Subcutaneous abdominal adipose tissue (tissue), 5 donors: ENCODE measurements around the gene RNF186.
"Not testable (repeated sequence)": the region's sequence is repeated elsewhere in the genome, so short reads cannot be mapped to it uniquely, and the experiment has no call there.

Experiments used
- H3K27ac ChIP-seq: one replicate; pipeline ENCODE4 v1.7.0; 2013; ENCODE audit warnings: low read depth, mild to moderate bottlenecking, inconsistent platforms, low read length, moderate library complexity
- H3K27me3 ChIP-seq, 5 donors: one replicate each; pipeline ENCODE4 v1.7.0; 2013; ENCODE audit warnings: low read length in 5 of 5, inconsistent platforms in 1 of 5; ENCODE audit not compliant: control insufficient read depth in 5 of 5, insufficient read depth in 4 of 5
- H3K36me3 ChIP-seq, 5 donors: one replicate each; pipeline ENCODE4 v1.7.0; 2013; ENCODE audit warnings: low read length in 5 of 5; ENCODE audit not compliant: control insufficient read depth in 5 of 5, insufficient read depth in 5 of 5
- H3K4me1 ChIP-seq, 5 donors: one replicate each; pipeline ENCODE4 v1.7.0; 2013; ENCODE audit warnings: low read length in 5 of 5, mild to moderate bottlenecking in 3 of 5, moderate library complexity in 1 of 5; ENCODE audit not compliant: control insufficient read depth in 5 of 5, insufficient read depth in 5 of 5
- H3K4me3 ChIP-seq, 5 donors: one replicate each; pipeline ENCODE4 v1.7.0; 2013; ENCODE audit warnings: low read length in 5 of 5, low read depth in 1 of 5
- H3K9ac ChIP-seq, 5 donors: one replicate each; pipeline ENCODE4 v1.7.0; 2013; ENCODE audit warnings: low read length in 5 of 5, mild to moderate bottlenecking in 4 of 5, moderate library complexity in 3 of 5
- H3K9me3 ChIP-seq, 5 donors: one replicate each; pipeline ENCODE4 v1.7.0; 2013; ENCODE audit warnings: low read length in 5 of 5; ENCODE audit not compliant: control insufficient read depth in 5 of 5
- donor health status: healthy.
- donor health status: healthy.
- donor health status: healthy.
- donor health status: healthy.
- donor health status: healthy.

The RNF186 gene

GRCh38 chr1:19850214-19850613, 35.1 kb upstream of the RNF186 start:
- Histone ChIP-seq H3K4me1 (peaks cover 0 to 7% (median 4%) of the 10 kb centered on the region in 5 donors), H3K4me3 (no peak overlapping the region), H3K27me3 (no peaks in the 10 kb centered on the region), H3K9me3 (no peaks in the 10 kb centered on the region), H3K36me3 (no peaks in the 10 kb centered on the region), H3K9ac (no peak overlapping the region), H3K27ac (no peak overlapping the region)

GRCh38 chr1:19849307-19849706, 34.2 kb upstream of the RNF186 start:
- H3K27ac ChIP-seq, H3K4me3 ChIP-seq, H3K9ac ChIP-seq, H3K9me3 ChIP-seq, H3K27me3 ChIP-seq, H3K36me3 ChIP-seq: not testable (repeated sequence)
- peaks cover 0 to 13% (median 9%) of the 10 kb centered on the region in 5 donors for H3K4me1 ChIP-seq

GRCh38 chr1:19847334-19847733, 32.3 kb upstream of the RNF186 start:
- H3K27ac ChIP-seq, H3K9ac ChIP-seq, H3K36me3 ChIP-seq, H3K27me3 ChIP-seq, H3K9me3 ChIP-seq: not testable (repeated sequence)
- peak overlapping the region in 2 of 5 donors; percentile 6 to 50 for H3K4me3 ChIP-seq
- H3K4me1 ChIP-seq: peaks cover 0 to 13% (median 9%) of the 10 kb centered on the region in 5 donors

GRCh38 chr1:19846338-19846737, 31.3 kb upstream of the RNF186 start:
- H3K27me3 ChIP-seq: no peaks in the 10 kb centered on the region
- no peak overlapping the region for H3K27ac ChIP-seq
- H3K36me3 ChIP-seq: no peaks in the 10 kb centered on the region
- no peak overlapping the region for H3K4me3 ChIP-seq
- H3K9ac ChIP-seq: no peak overlapping the region
- peaks cover 0 to 13% (median 9%) of the 10 kb centered on the region in 5 donors for H3K4me1 ChIP-seq
- no peaks in the 10 kb centered on the region for H3K9me3 ChIP-seq

DNA sequence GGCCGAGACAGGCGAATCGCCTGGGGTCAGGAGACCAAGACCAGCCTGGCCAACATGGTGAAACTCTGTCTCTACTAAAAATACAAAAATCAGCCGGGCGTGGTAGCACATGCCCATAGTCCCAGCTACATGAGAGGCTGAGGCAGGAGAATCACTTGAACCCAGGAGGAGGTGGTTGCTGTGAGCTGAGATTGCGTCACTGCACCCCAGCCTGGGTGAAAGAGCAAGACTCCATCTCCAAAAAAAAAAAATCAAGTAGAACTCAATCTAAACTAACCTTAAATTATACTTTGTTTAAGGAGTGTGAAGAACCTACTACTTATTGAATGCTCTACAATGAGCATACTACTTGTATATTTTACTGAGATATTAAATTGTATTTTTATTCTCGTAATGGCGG, 30.5 kb upstream of the RNF186 start:
- Histone ChIP-seq H3K9ac (no peak overlapping the region), H3K36me3 (no peaks in the 10 kb centered on the region), H3K4me1 (peaks cover 0 to 13% (median 9%) of the 10 kb centered on the region in 5 donors), H3K27me3 (no peaks in the 10 kb centered on the region), H3K27ac (no peak overlapping the region), H3K9me3 (no peaks in the 10 kb centered on the region), H3K4me3 (no peak overlapping the region)

DNA sequence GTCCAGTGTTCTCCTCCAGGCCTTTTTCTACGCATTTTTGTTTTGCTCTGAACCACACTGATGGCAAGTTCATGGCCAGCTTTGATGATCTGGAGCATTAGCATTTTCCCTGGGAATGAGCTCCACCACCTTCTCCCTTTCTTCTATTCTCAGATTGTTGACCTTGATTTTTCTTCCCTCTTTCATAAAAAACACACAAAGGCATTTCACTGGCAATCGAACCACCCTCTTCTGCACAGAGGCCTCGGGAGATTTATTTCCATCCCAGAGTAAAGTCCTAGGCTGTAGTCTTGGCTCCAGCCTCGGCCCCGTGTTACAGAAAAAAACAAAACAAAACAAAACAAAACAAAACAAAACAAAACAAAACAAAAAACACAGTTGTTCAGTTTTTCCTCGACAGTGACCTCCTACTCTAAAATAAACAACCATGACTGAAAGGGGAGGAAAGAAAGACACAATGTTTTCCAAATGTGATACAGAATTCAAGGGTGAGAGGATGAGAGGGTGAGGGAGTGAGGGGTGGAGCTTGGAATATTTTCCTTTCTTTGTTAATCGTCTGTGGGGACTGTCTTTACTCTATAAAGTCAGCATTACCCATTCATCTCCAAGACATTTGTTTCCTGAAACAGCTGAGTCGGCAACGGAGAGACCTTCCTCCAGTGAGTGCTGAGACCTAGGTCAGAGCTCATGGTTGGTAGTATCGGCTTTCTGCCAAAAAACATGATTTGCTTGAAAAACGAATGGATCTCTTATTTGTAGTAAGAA, 29.8 kb upstream of the RNF186 start:
- H3K4me3 ChIP-seq: no peak overlapping the region
- no peaks in the 10 kb centered on the region for H3K27me3 ChIP-seq
- no peaks in the 10 kb centered on the region for H3K9me3 ChIP-seq
- H3K27ac ChIP-seq: no peak overlapping the region
- H3K36me3 ChIP-seq: no peaks in the 10 kb centered on the region
- H3K4me1 ChIP-seq: peaks cover 0 to 13% (median 9%) of the 10 kb centered on the region in 5 donors
- no peak overlapping the region for H3K9ac ChIP-seq

DNA sequence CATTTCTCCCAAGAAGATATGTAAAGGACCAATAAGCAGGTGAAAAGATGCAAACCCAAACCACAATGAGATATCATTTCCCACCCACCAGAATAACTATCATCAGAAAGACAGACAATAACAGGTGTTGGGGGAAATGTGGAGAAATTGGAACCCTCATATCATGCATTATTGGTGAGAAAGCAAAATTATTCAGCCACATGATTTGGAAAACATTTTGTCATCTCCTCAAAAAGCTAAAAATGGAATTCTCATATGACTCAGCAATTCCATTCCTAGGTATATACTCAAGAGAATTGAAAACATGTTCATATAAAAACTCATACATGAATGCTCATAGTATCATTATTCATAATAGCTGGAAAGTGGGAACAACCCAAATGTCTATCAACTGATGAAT, 25.1 kb upstream of the RNF186 start:
- Histone ChIP-seq H3K4me1 (peaks cover 0 to 6% (median 5%) of the 10 kb centered on the region in 5 donors), H3K27ac (no peak overlapping the region), H3K36me3 (no peaks in the 10 kb centered on the region), H3K27me3 (no peaks in the 10 kb centered on the region), H3K9ac (no peak overlapping the region), H3K4me3 (no peak overlapping the region), H3K9me3 (no peaks in the 10 kb centered on the region)

- Histone ChIP-seq H3K36me3 (no peaks in the 10 kb centered on the region), H3K9me3 (no peaks in the 10 kb centered on the region), H3K27me3 (no peaks in the 10 kb centered on the region), H3K4me3 (no peak overlapping the region), H3K4me1 (no peaks in the 10 kb centered on the region), H3K27ac (no peak overlapping the region), H3K9ac (no peak overlapping the region)
Measured at GRCh38 chr1:19837866-19838265, 22.8 kb upstream of the RNF186 start.

GRCh38 chr1:19835578-19835977, 20.5 kb upstream of the RNF186 start:
- Histone ChIP-seq H3K36me3 (no peaks in the 10 kb centered on the region), H3K9me3 (peaks cover 0 to 5% (median 0%) of the 10 kb centered on the region in 5 donors), H3K4me1 (no peaks in the 10 kb centered on the region), H3K27me3 (no peaks in the 10 kb centered on the region), H3K27ac (no peak overlapping the region), H3K9ac (no peak overlapping the region), H3K4me3 (no peak overlapping the region)

DNA sequence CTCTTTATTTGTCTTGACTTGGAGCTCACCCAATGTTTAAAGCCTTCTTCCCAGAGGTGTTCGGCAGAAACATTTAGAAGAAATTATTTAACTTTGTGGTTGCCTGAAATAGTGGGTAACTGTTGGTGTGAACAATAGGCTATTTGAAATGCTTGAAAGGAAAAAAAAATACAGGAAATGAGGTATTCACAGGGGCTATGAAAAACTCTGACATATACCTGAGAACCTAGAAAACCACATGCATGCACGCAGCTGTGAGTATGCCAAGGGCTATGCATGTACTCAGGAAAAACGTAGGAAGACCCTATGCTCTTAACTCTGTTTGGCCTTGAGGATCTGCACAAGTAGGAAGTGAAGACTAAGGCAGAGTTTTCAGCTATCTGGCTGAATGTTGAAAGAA, 16.4 kb upstream of the RNF186 start:
- no peak overlapping the region for H3K27ac ChIP-seq
- H3K9ac ChIP-seq: no peak overlapping the region
- H3K36me3 ChIP-seq: no peaks in the 10 kb centered on the region
- no peaks in the 10 kb centered on the region for H3K27me3 ChIP-seq
- H3K4me1 ChIP-seq: no peaks in the 10 kb centered on the region
- H3K9me3 ChIP-seq: peaks cover 0 to 5% (median 0%) of the 10 kb centered on the region in 5 donors
- H3K4me3 ChIP-seq: no peak overlapping the region
